Measurements from ENCODE around the gene PLLP. TPM values are rescaled to one million over a fixed set of nuclear protein-coding genes. Genes with fewer than 3 reads are reported as not detected.

The PLLP gene
- total RNA-seq, 1 experiment from 2014 or later: 0.72 TPM

GRCh38 chr16:57316390-57317017 is 32.0 kb upstream of the PLLP start:
- Histone ChIP-seq H3K27ac (ENCODE audit: low read length) (peak overlapping the region; percentile 72), H3K27me3 (ENCODE audit: control insufficient read depth, insufficient read depth, low read length) (no peaks in the 10 kb centered on the region), H3K36me3 (ENCODE audit: control insufficient read depth, insufficient read depth, low read length) (no peaks in the 10 kb centered on the region), H3K4me3 (ENCODE audit: low read depth in 2 of 2, low read length in 2 of 2) (no peak overlapping the region), H3K9me3 (ENCODE audit: control insufficient read depth, insufficient read depth, low read depth, low read length) (no peaks in the 10 kb centered on the region), H3K4me1 (ENCODE audit: control insufficient read depth, insufficient read depth, low read length) (peaks cover 37% of the 10 kb centered on the region)
- TF ChIP-seq CTCF (IDR thresholded peaks at IDR 0.05): no peak
- no peak for TF ChIP-seq POLR2AphosphoS5 (IDR thresholded peaks at IDR 0.05; ENCODE audit: low read depth, low read length)
- TF ChIP-seq, protein P1, sequence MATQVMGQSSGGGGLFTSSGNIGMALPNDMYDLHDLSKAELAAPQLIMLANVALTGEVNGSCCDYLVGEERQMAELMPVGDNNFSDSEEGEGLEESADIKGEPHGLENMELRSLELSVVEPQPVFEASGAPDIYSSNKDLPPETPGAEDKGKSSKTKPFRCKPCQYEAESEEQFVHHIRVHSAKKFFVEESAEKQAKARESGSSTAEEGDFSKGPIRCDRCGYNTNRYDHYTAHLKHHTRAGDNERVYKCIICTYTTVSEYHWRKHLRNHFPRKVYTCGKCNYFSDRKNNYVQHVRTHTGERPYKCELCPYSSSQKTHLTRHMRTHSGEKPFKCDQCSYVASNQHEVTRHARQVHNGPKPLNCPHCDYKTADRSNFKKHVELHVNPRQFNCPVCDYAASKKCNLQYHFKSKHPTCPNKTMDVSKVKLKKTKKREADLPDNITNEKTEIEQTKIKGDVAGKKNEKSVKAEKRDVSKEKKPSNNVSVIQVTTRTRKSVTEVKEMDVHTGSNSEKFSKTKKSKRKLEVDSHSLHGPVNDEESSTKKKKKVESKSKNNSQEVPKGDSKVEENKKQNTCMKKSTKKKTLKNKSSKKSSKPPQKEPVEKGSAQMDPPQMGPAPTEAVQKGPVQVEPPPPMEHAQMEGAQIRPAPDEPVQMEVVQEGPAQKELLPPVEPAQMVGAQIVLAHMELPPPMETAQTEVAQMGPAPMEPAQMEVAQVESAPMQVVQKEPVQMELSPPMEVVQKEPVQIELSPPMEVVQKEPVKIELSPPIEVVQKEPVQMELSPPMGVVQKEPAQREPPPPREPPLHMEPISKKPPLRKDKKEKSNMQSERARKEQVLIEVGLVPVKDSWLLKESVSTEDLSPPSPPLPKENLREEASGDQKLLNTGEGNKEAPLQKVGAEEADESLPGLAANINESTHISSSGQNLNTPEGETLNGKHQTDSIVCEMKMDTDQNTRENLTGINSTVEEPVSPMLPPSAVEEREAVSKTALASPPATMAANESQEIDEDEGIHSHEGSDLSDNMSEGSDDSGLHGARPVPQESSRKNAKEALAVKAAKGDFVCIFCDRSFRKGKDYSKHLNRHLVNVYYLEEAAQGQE (IDR thresholded peaks at IDR 0.05; ENCODE audit: insufficient read depth in 1 of 2, low read depth in 2 of 2, low read length in 1 of 2): no peak
- TF ChIP-seq SIN3A (IDR thresholded peaks at IDR 0.05; ENCODE audit: borderline replicate concordance, insufficient read depth, low read depth, low read length): no peak
- no peak for TF ChIP-seq TCF7L2 (IDR thresholded peaks at IDR 0.05; ENCODE audit: low read depth, low read length)
- DNase-seq (ENCODE audit: low read depth, low spot score): no peak
- peak; percentile 79 for ATAC-seq
- ChIA-PET POLR2A (interaction anchor here (0.6 kb wide), 1 partner anchor 893 kb away, joined by 10 read pairs; no protein-coding TSS in a partner anchor), CTCF (no interaction called here)
- BruUV-seq (replicated peaks): no TSS peak
- intact Hi-C loops (cut with micrococcal nuclease; ENCODE audit: unreplicated experiment): loop anchor here (5.0 kb wide), 1 partner anchor 56 kb away; the partner anchor contains the start of gene CX3CL1
- in situ Hi-C loops (cut with HindIII; ENCODE audit: low pct_unique_long_range_greater_than_20kb, low sequenced_read_pairs): no loop called here

DNA sequence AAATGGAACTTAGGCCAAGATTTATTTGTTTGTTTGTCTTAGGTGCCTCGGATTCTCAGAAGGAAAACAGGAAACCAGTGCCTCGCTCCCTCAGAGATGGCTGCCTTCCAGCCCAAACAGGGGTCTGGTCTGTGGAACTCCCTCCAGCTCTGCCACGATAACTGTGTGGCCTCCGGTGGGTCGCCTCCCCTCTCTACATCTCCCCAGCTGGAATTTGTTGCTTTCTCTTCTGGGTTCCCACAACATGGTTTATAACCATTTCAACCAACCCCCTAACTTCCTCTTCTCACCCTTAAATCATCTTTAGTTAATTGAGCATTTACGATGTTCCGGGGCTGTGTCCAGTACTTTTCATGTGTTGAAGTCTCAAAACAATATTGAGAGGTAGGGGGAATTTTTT is 30.9 kb upstream of the PLLP start:
- TF ChIP-seq POLR2AphosphoS5 (IDR thresholded peaks at IDR 0.05; ENCODE audit: low read depth, low read length) (no peak), SIN3A (IDR thresholded peaks at IDR 0.05; ENCODE audit: borderline replicate concordance, insufficient read depth, low read depth, low read length) (no peak), CTCF (IDR thresholded peaks at IDR 0.05) (no peak), TCF7L2 (IDR thresholded peaks at IDR 0.05; ENCODE audit: low read depth, low read length) (no peak)
- TF ChIP-seq, protein P1 (IDR thresholded peaks at IDR 0.05; ENCODE audit: insufficient read depth in 1 of 2, low read depth in 2 of 2, low read length in 1 of 2): no peak

More for the DNA sequence above, 30.9 kb upstream of the PLLP start:
- no peaks in the 10 kb centered on the region for H3K36me3 ChIP-seq (ENCODE audit: control insufficient read depth, insufficient read depth, low read length)
- DNase-seq (ENCODE audit: low read depth, low spot score) (no peak), ATAC-seq (0 out of 2 replicates have a peak, but pooled peaks have one; percentile 57)
- H3K9me3 ChIP-seq (ENCODE audit: control insufficient read depth, insufficient read depth, low read depth, low read length): no peaks in the 10 kb centered on the region
- in situ Hi-C loops (cut with HindIII; ENCODE audit: low pct_unique_long_range_greater_than_20kb, low sequenced_read_pairs): no loop called here
- peak overlapping the region in 1 of 2 experiments; percentile 6; a peak in 1 of 4 replicates for H3K4me3 ChIP-seq (ENCODE audit: low read depth in 2 of 2, low read length in 2 of 2)
- H3K27me3 ChIP-seq (ENCODE audit: control insufficient read depth, insufficient read depth, low read length): no peaks in the 10 kb centered on the region
- no TSS peak for BruUV-seq (replicated peaks)
- POLR2A ChIA-PET: no interaction called here
- CTCF ChIA-PET: no interaction called here
- H3K27ac ChIP-seq (ENCODE audit: low read length): peak overlapping the region; percentile 72
- peaks cover 37% of the 10 kb centered on the region for H3K4me1 ChIP-seq (ENCODE audit: control insufficient read depth, insufficient read depth, low read length)
- intact Hi-C loops (cut with micrococcal nuclease; ENCODE audit: unreplicated experiment): loop anchor here (5.0 kb wide), 1 partner anchor 57 kb away; the partner anchor contains the start of gene CX3CL1
